Mammary epithelial cell (primary cell): ENCODE data around the gene ATPAF1.

Experiments
- EZH2 ChIP-seq: IDR thresholded peaks from 2 replicates; pipeline ENCODE4 v1.6.1; 2012; ENCODE audit warnings: low read length, inconsistent platforms, borderline replicate concordance
- TF ChIP-seq, protein P1 (sequence below), 2 donors: IDR thresholded peaks in 1 of 2; conservative IDR thresholded peaks in 1 of 2; 2 replicates each; pipeline ENCODE4 v1.5.1; 2011 to 2012; ENCODE audit warnings: inconsistent platforms in 2 of 2, low read length in 2 of 2, mild to moderate bottlenecking in 2 of 2, control low read depth in 1 of 2, low read depth in 1 of 2; ENCODE audit not compliant: insufficient read depth in 1 of 2; ENCODE audit errors: extremely low read depth in 1 of 2

DNA sequence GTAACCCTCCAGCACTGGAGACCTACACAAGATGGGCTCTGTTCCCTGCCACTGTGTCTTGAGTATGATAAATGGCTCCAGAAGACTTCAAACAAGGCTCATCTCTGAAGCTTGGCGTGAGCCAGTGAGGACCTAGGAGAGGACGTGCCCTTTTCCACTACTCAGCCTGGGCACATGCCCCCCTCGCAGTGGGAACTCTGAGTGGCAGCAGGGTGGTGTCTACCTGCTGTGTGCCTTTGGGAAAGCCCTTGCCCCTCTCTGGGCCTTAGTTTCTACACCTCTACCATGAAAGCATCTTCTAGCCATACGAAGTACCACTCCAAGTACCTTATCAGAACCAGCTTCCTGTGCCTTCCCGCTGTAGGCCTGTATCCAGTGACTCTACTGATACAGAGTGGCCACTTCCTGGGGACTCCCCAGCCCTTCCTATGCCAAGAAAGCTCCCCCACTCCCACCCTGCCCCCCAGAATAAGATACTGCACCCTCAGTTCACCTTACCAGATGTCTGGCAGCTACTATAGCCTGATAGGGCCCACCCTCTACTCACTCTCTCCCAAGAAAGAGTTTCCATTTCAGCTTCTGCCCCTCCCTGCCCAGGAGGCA is 48.4 kb downstream of the ATPAF1 start:
- TF ChIP-seq, protein P1, sequence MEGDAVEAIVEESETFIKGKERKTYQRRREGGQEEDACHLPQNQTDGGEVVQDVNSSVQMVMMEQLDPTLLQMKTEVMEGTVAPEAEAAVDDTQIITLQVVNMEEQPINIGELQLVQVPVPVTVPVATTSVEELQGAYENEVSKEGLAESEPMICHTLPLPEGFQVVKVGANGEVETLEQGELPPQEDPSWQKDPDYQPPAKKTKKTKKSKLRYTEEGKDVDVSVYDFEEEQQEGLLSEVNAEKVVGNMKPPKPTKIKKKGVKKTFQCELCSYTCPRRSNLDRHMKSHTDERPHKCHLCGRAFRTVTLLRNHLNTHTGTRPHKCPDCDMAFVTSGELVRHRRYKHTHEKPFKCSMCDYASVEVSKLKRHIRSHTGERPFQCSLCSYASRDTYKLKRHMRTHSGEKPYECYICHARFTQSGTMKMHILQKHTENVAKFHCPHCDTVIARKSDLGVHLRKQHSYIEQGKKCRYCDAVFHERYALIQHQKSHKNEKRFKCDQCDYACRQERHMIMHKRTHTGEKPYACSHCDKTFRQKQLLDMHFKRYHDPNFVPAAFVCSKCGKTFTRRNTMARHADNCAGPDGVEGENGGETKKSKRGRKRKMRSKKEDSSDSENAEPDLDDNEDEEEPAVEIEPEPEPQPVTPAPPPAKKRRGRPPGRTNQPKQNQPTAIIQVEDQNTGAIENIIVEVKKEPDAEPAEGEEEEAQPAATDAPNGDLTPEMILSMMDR (conservative IDR thresholded peaks at IDR 0.05 in 1 of 2, IDR thresholded peaks at IDR 0.05 in 1 of 2; ENCODE audit: extremely low read depth in 1 of 2, insufficient read depth in 1 of 2, low read depth in 1 of 2, low read length in 2 of 2) = no peak
- TF ChIP-seq EZH2 = no peak
